GM12878 (cell line): ENCODE data around the gene NAA10. TPM values are rescaled to one million over a fixed set of nuclear protein-coding genes. Genes with fewer than 3 reads are reported as not detected.

ENCODE experiments used
- ATAC-seq: fragments of 200-7000 bp; cut with Tn5 transposase; 3 replicates; pipeline ENCODE4 v1.9.1; 2020; ENCODE audit warnings: mild to moderate bottlenecking, moderate library complexity
- BruUV-seq: library from RNA; stranded (reverse); fragments of 400-500 nt; replicated peaks from 2 replicates; lab custom pipeline; 2021; lab: Mats Ljungman, UMichigan
- CTCF ChIA-PET: fragments of 300-600 bp; sonication (Branson Sonifier 250); formaldehyde crosslinking; extraction: SDS; loops from one replicate; lab custom pipeline; 2021; ENCODE audit warnings: inconsistent platforms; lab: Yijun Ruan, JAX
- POLR2A ChIA-PET: fragments of 350-600 bp; formaldehyde crosslinking; extraction: SDS; loops from one replicate; lab custom pipeline; 2021; ENCODE audit warnings: inconsistent platforms; lab: Charles Lee
- RAD21 ChIA-PET: fragments of 300-600 bp; sonication (Branson Sonifier 250); formaldehyde crosslinking; loops from one replicate; lab custom pipeline; 2023; ENCODE audit warnings: antibody characterized with exemption; ENCODE audit not compliant: unreplicated experiment; lab: Charles Lee
- SMC1A ChIA-PET: fragments of 300-600 bp; sonication (Branson Sonifier 250); formaldehyde crosslinking; loops from one replicate; lab custom pipeline; 2023; ENCODE audit not compliant: unreplicated experiment, uncharacterized antibody; lab: Charles Lee
- DNase-seq: peaks from one replicate; pipeline ENCODE4 v3.0.0-alpha.2; 2011; ENCODE audit warnings: low read depth, low spot score
- FAIRE-seq: peaks from 3 replicates; lab custom pipeline; 2011; peaks lifted over from hg19 to GRCh38; lab: Jason Lieb, UNC
- H2AFZ ChIP-seq: 2 replicates; pipeline ENCODE4 v1.6.0; 2011; ENCODE audit warnings: low read depth, low read length, control low read depth; ENCODE audit not compliant: control insufficient read depth
- H3K27ac ChIP-seq: 2 replicates; pipeline ENCODE4 v1.5.1; 2011; ENCODE audit warnings: control low read depth; ENCODE audit not compliant: control insufficient read depth, insufficient read depth
- H3K27me3 ChIP-seq, 2 experiments: replicated peaks in 1 of 2; 2 replicates each; pipeline versions ENCODE4 v1.6.0 to v1.6.1; 2011; ENCODE audit warnings: low read length in 1 of 2; ENCODE audit not compliant: control insufficient read depth in 2 of 2, insufficient read depth in 2 of 2
- H3K36me3 ChIP-seq, 2 experiments: 2 replicates each; pipeline ENCODE4 v1.5.1; 2011; ENCODE audit warnings: low read length in 1 of 2; ENCODE audit not compliant: control insufficient read depth in 2 of 2, insufficient read depth in 2 of 2
- H3K4me1 ChIP-seq: 2 replicates; pipeline ENCODE4 v1.6.1; 2011; ENCODE audit warnings: mild to moderate bottlenecking, low read length, moderate library complexity, mixed read lengths; ENCODE audit not compliant: control insufficient read depth, insufficient read depth
- H3K4me2 ChIP-seq: 2 replicates; pipeline ENCODE4 v1.6.0; 2011; ENCODE audit warnings: control low read depth; ENCODE audit not compliant: control insufficient read depth, insufficient read depth
- H3K4me3 ChIP-seq: fragments of 200-600 bp; sonication (generic); 2 replicates; pipeline ENCODE4 v1.5.1; 2016
- H3K79me2 ChIP-seq: 2 replicates; pipeline ENCODE4 v1.6.0; 2011; ENCODE audit warnings: low read length; ENCODE audit not compliant: control insufficient read depth, insufficient read depth
- H3K9ac ChIP-seq: 2 replicates; pipeline ENCODE4 v1.8.0; 2011; ENCODE audit warnings: low read length, control low read depth, mixed read lengths; ENCODE audit not compliant: control insufficient read depth, insufficient read depth
- H3K9me3 ChIP-seq: replicated peaks from 3 replicates; pipeline ENCODE4 v1.5.1; 2011; ENCODE audit warnings: mild to moderate bottlenecking, low read length; ENCODE audit not compliant: control insufficient read depth, insufficient read depth
- H4K20me1 ChIP-seq: 2 replicates; pipeline ENCODE4 v1.6.0; 2011; ENCODE audit not compliant: control insufficient read depth, insufficient read depth
- BCL11A ChIP-seq: IDR thresholded peaks from 2 replicates; pipeline ENCODE4 v1.6.1; 2011; ENCODE audit warnings: low read depth, low read length
- CEBPB ChIP-seq, 2 experiments: fragments of 150-350 bp in 1 of 2; IDR thresholded peaks; 2 replicates each; pipeline ENCODE4 v1.6.1; 2012 to 2014; ENCODE audit warnings: low read depth in 2 of 2, low read length in 2 of 2, borderline replicate concordance in 1 of 2, inconsistent platforms in 1 of 2
- GATAD2B ChIP-seq: fragments of 450-650 bp; conservative IDR thresholded peaks from 2 replicates; pipeline ENCODE4 v1.6.1; 2017; ENCODE audit warnings: low read depth, mild to moderate bottlenecking, moderate library complexity
- HDAC2 ChIP-seq: fragments of 200-600 bp; sonication (generic); IDR thresholded peaks from 2 replicates; pipeline ENCODE4 v1.6.1; 2017
- HDAC6 ChIP-seq: fragments of 200-600 bp; sonication (generic); IDR thresholded peaks from one replicate; pipeline ENCODE4 v1.8.0; 2017; ENCODE audit warnings: antibody characterized with exemption; ENCODE audit not compliant: unreplicated experiment
- JUND ChIP-seq: IDR thresholded peaks from 2 replicates; pipeline ENCODE4 v1.6.1; 2012; ENCODE audit warnings: low read depth, mild to moderate bottlenecking, low read length, improper control_type of control experiment, moderate library complexity
- MYB ChIP-seq: fragments of 150-350 bp; IDR thresholded peaks from 2 replicates; pipeline ENCODE4 v1.6.1; 2014; ENCODE audit warnings: mild to moderate bottlenecking, low read depth, low read length, borderline replicate concordance
- PAX8 ChIP-seq: fragments of 450-650 bp; IDR thresholded peaks from 2 replicates; pipeline ENCODE4 v1.6.1; 2017; ENCODE audit warnings: mild to moderate bottlenecking, moderate library complexity
- PML ChIP-seq: IDR thresholded peaks from 2 replicates; pipeline ENCODE4 v1.6.1; 2012; ENCODE audit warnings: low read length, inconsistent platforms
- POU2F2 ChIP-seq: IDR thresholded peaks from 3 replicates; pipeline ENCODE4 v1.6.1; 2011; ENCODE audit warnings: low read depth, mild to moderate bottlenecking, low read length, borderline replicate concordance
- SMC3 ChIP-seq: IDR thresholded peaks from 2 replicates; pipeline ENCODE4 v1.6.1; 2011; ENCODE audit warnings: low read length, improper control_type of control experiment, borderline replicate concordance
- SREBF1 ChIP-seq: IDR thresholded peaks from 2 replicates; pipeline ENCODE4 v1.6.1; 2012; ENCODE audit warnings: mild to moderate bottlenecking, low read length
- STAT1 ChIP-seq: fragments of 450-650 bp; conservative IDR thresholded peaks from 2 replicates; pipeline ENCODE4 v1.6.1; 2014; ENCODE audit warnings: antibody characterized with exemption, mild to moderate bottlenecking
- ZBTB33 ChIP-seq: fragments of 450-650 bp; IDR thresholded peaks from 2 replicates; pipeline ENCODE4 v1.6.1; 2017; ENCODE audit warnings: mild to moderate bottlenecking
- WGBS: methylation state at CpG from one replicate; pipeline ENCODE4 v1.1.6; 2016; ENCODE audit warnings: low lambda C conversion rate; ENCODE audit not compliant: insufficient replicate concordance, insufficient coverage; ENCODE audit errors: missing lambda C conversion rate; 5-methylcytosine and 5-hydroxymethylcytosine counted together
- in situ Hi-C: fragments of 300-500 bp; cut with MboI; formaldehyde crosslinking; loops from 9 replicates; pipeline ENCODE4 v1.14.3; 2018; ENCODE audit warnings: mixed read lengths
- intact Hi-C: fragments of 100-400 bp; cut with micrococcal nuclease; formaldehyde crosslinking; loops from one replicate; pipeline ENCODE4 v1.14.2; 2022; ENCODE audit not compliant: unreplicated experiment
- polyA plus RNA-seq, 11 experiments: library from polyadenylated mRNA; depleted of rRNA in 4 of 11; unstranded in 6 of 11; stranded (reverse) in 5 of 11; fragments of >200 nt; fragmentation: Nextera tagmentation in 4 of 11; fragmentation: Illumina TruSeq in 1 of 11; extraction: Ambion mirVana in 4 of 11; extraction: Trizol in 1 of 11; gene quantifications; 1 replicate in 1 of 11; 2 replicates in 10 of 11; pipeline versions ENCODE4 v1.2.1 to v1.2.3, GENCODE V29; 2011 to 2016; ENCODE audit warnings: inconsistent platforms in 2 of 11, missing spikeins in 2 of 11, low read depth in 1 of 11
- total RNA-seq, 4 experiments: library from RNA; depleted of rRNA in 3 of 4; stranded (reverse); fragments of >200 nt in 3 of 4; fragmentation: Illumina TruSeq in 1 of 4; extraction: Trizol in 1 of 4; gene quantifications; 2 replicates each; pipeline versions ENCODE4 v1.2.1 to v1.2.3, GENCODE V29; 2013 to 2021
- TF ChIP-seq, protein P1 (sequence below): fragments of 450-650 bp; conservative IDR thresholded peaks from 2 replicates; pipeline ENCODE4 v1.6.1; 2017; ENCODE audit warnings: mild to moderate bottlenecking, moderate library complexity

Gene NAA10
- total and polyA plus RNA-seq, 10 of the 15 experiments (the other 5 are each of a cell fraction or from before 2014, with no cell fraction given), result 7.9 to 212 (median 98.9) TPM

- intact Hi-C loops, result no loop called here
- WGBS, result 71% methylated on average over 6 of the region's 6 CpGs
These were observed 45.7 kb downstream of the NAA10 start for GRCh38 chrX:153889123-153889522.

More at GRCh38 chrX:153889123-153889522, 45.7 kb downstream of the NAA10 start:
- BruUV-seq, result no TSS peak
- H3K4me1 ChIP-seq, result no peaks in the 10 kb centered on the region
- no peak overlapping the region for H3K27ac ChIP-seq
- peaks cover 0 to 2% of the 10 kb centered on the region in 2 experiments; a peak in 3 of 4 replicates for H3K27me3 ChIP-seq
- H3K9ac ChIP-seq, result no peak overlapping the region
- H3K4me2 ChIP-seq, result no peak overlapping the region
- ATAC-seq, result no peak
- FAIRE-seq, result no peak
- no peak overlapping the region for H3K4me3 ChIP-seq
- RAD21 ChIA-PET, result no interaction called here
- in situ Hi-C loops, result no loop called here
- no peaks in the 10 kb centered on the region for H3K36me3 ChIP-seq
- no peaks in the 10 kb centered on the region for H3K9me3 ChIP-seq
- H2AFZ ChIP-seq, result no peak overlapping the region
- H4K20me1 ChIP-seq, result no peaks in the 10 kb centered on the region
- SMC1A ChIA-PET, result interaction anchor here (1.0 kb wide), 1 partner anchor 34 kb away, joined by 3 read pairs; no protein-coding TSS in a partner anchor
- no peak for TF ChIP-seq HDAC2
- no peak for TF ChIP-seq BCL11A
- TF ChIP-seq PAX8, result no peak
- no peak for TF ChIP-seq JUND
- TF ChIP-seq SMC3, result no peak
- TF ChIP-seq PML, result no peak
- TF ChIP-seq, protein P1, sequence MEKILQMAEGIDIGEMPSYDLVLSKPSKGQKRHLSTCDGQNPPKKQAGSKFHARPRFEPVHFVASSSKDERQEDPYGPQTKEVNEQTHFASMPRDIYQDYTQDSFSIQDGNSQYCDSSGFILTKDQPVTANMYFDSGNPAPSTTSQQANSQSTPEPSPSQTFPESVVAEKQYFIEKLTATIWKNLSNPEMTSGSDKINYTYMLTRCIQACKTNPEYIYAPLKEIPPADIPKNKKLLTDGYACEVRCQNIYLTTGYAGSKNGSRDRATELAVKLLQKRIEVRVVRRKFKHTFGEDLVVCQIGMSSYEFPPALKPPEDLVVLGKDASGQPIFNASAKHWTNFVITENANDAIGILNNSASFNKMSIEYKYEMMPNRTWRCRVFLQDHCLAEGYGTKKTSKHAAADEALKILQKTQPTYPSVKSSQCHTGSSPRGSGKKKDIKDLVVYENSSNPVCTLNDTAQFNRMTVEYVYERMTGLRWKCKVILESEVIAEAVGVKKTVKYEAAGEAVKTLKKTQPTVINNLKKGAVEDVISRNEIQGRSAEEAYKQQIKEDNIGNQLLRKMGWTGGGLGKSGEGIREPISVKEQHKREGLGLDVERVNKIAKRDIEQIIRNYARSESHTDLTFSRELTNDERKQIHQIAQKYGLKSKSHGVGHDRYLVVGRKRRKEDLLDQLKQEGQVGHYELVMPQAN, result no peak
- TF ChIP-seq ZBTB33, result no peak
- no peak for TF ChIP-seq SREBF1
- TF ChIP-seq MYB, result no peak
- TF ChIP-seq HDAC6, result no peak
- no peak for TF ChIP-seq CEBPB (IDR thresholded peaks at IDR 0.05; ENCODE audit: borderline replicate concordance in 1 of 2, low read depth in 2 of 2, low read length in 2 of 2)
- TF ChIP-seq GATAD2B, result no peak
- TF ChIP-seq POU2F2, result no peak
- TF ChIP-seq STAT1, result no peak
- TF ChIP-seq, all 136 proteins: peak for 0
- CTCF ChIA-PET, result interaction anchor here (1.0 kb wide), 1 partner anchor 11 kb away, joined by 3 read pairs; no protein-coding TSS in a partner anchor
- DNase-seq, result no peak
- POLR2A ChIA-PET, result interaction anchor here (1.2 kb wide), 1 partner anchor 11 kb away, joined by 3 read pairs; no protein-coding TSS in a partner anchor
- H3K79me2 ChIP-seq, result no peaks in the 10 kb centered on the region
